GM18909 (cell line): ENCODE data around the gene PRKCE.

ENCODE experiments used
- ATAC-seq: cut with Tn5 transposase; IDR thresholded peaks from one replicate; pipeline ENCODE4 v1.9.1; 2021; ENCODE audit warnings: mild to moderate bottlenecking; ENCODE audit not compliant: unreplicated experiment, poor library complexity

PRKCE gene

GRCh38 chr2:45973426-45973825 is 322.0 kb downstream of the PRKCE start:
- ATAC-seq: no peak

- peak; percentile 82 for ATAC-seq
Observed at GRCh38 chr2:45974056-45974455, 322.6 kb downstream of the PRKCE start.

- ATAC-seq: peak; percentile 46
Observed at GRCh38 chr2:45974762-45975408, 323.4 kb downstream of the PRKCE start.

- no peak for ATAC-seq
Observed at GRCh38 chr2:45975752-45976517, 324.5 kb downstream of the PRKCE start.

- no peak for ATAC-seq
Observed at GRCh38 chr2:45978302-45978859, 326.9 kb downstream of the PRKCE start.

GRCh38 chr2:45979065-45979464 is 327.6 kb downstream of the PRKCE start:
- no peak for ATAC-seq

GRCh38 chr2:45980161-45980865 is 328.8 kb downstream of the PRKCE start:
- ATAC-seq: no peak

GRCh38 chr2:45981384-45981930 is 330.0 kb downstream of the PRKCE start:
- no peak for ATAC-seq

- no peak for ATAC-seq
Observed at GRCh38 chr2:45982096-45982495, 330.6 kb downstream of the PRKCE start.

GRCh38 chr2:45983213-45983612 is 331.7 kb downstream of the PRKCE start:
- no peak for ATAC-seq

GRCh38 chr2:45984366-45984765 is 332.9 kb downstream of the PRKCE start:
- ATAC-seq: no peak

GRCh38 chr2:45984896-45985473 is 333.5 kb downstream of the PRKCE start:
- no peak for ATAC-seq

GRCh38 chr2:45986509-45986908 is 335.0 kb downstream of the PRKCE start:
- ATAC-seq: no peak

GRCh38 chr2:45987856-45988255 is 336.4 kb downstream of the PRKCE start:
- ATAC-seq: no peak

- no peak for ATAC-seq
Observed at GRCh38 chr2:45988879-45989278, 337.4 kb downstream of the PRKCE start.

GRCh38 chr2:45990131-45990530 is 338.7 kb downstream of the PRKCE start:
- no peak for ATAC-seq

GRCh38 chr2:45992021-45992740 is 340.7 kb downstream of the PRKCE start:
- ATAC-seq: no peak

- ATAC-seq: no peak
Observed at GRCh38 chr2:45992741-45993475, 341.4 kb downstream of the PRKCE start.

GRCh38 chr2:45993476-45993991 is 342.1 kb downstream of the PRKCE start:
- ATAC-seq: no peak
